Pancreas (tissue), 10 donors: ENCODE data around the gene MAP3K4. TPM values are rescaled to one million over a fixed set of nuclear protein-coding genes. Genes with fewer than 3 reads are reported as not detected.

ENCODE experiments used
- ATAC-seq, 4 donors: fragments of 200-7000 bp; cut with Tn5 transposase; one replicate each; pipeline versions ENCODE4 v1.8.0 to v1.9.1; 2020; ENCODE audit warnings: mild to moderate bottlenecking in 4 of 4, moderate library complexity in 4 of 4
- DNase-seq, 6 donors: peaks; one replicate each; pipeline ENCODE4 v3.0.0-alpha.2; 2020
- FAIRE-seq: peaks from 2 replicates; lab custom pipeline; 2012; peaks lifted over from hg19 to GRCh38; lab: Jason Lieb, UNC
- H3K27ac ChIP-seq, 4 donors: fragments of 200-600 bp; sonication (generic); 1 replicate in 3 of 4; 2 replicates in 1 of 4; pipeline versions ENCODE4 v1.5.0 to v1.8.0; 2020
- H3K27me3 ChIP-seq, 4 donors: fragments of 200-600 bp; one replicate each; pipeline ENCODE4 v1.8.0; 2021
- H3K36me3 ChIP-seq, 3 donors: fragments of 200-600 bp; sonication (generic) in 1 of 3; one replicate each; pipeline versions ENCODE4 v1.5.0 to v1.8.0; 2020 to 2021
- H3K4me1 ChIP-seq, 3 donors: fragments of 200-600 bp; one replicate each; pipeline ENCODE4 v1.8.0; 2021
- H3K4me3 ChIP-seq, 4 donors: fragments of 200-600 bp; sonication (generic) in 2 of 4; one replicate each; pipeline versions ENCODE4 v1.5.0 to v1.8.0; 2020 to 2021
- H3K9me3 ChIP-seq, 4 donors: fragments of 200-600 bp; one replicate each; pipeline ENCODE4 v1.8.0; 2021
- WGBS, 2 donors: extraction: QIAGEN DNeasy Blood & Tissue Kit; methylation state at CpG; one replicate each; pipeline ENCODE4 v1.1.7; 2013; 5-methylcytosine and 5-hydroxymethylcytosine counted together
- intact Hi-C, 3 donors: fragments of 100-400 bp; cut with DNase I; formaldehyde crosslinking; loops; one replicate each; pipeline versions ENCODE4 v1.11.1 to v1.14.2; 2022
- polyA plus RNA-seq, 2 donors: library from polyadenylated mRNA; stranded (reverse); fragments of 200-250 nt; gene quantifications; one replicate each; pipeline ENCODE4 v1.2.3, GENCODE V29; 2013
- total RNA-seq, 6 donors: library from RNA; stranded (reverse); fragmentation: NEBNext Ultra II Directional in 4 of 6; extraction: Animal tissue kit (Norgen Biotek cat#: 25700) in 4 of 6; gene quantifications; one replicate each; pipeline versions ENCODE4 v1.2.1 to v1.2.4, GENCODE V29; 2021 to 2023
- TF ChIP-seq, protein P1 (sequence below), 4 donors: fragments of 200-600 bp; sonication (generic) in 3 of 4; IDR thresholded peaks; one replicate each; pipeline versions ENCODE4 v1.5.0 to v1.8.0; 2021; ENCODE audit warnings: antibody characterized with exemption in 4 of 4
- donor health status: healthy with polysubstance abuse.
- donor health status: DM: no; HTN: no; CAD: no; lungs with moderate emphysema.
- donor health status: DM: no; HTN: no; CAD: no.
- donor health status: control.
- donor health status: control.
- donor health status: Bipolar disorder and iron deficiency.
- donor health status: DM: yes; HTN: yes; CAD: no.
- donor health status: DM: no; HTN: no; CAD: no.
- donor health status: DM: no; HTN: no; CAD: no.
- donor health status: DM: yes; HTN: yes; CAD: no.

Gene MAP3K4
- total and polyA plus RNA-seq, 8 donors = 10.8 to 32.0 (median 25.3) TPM

DNA sequence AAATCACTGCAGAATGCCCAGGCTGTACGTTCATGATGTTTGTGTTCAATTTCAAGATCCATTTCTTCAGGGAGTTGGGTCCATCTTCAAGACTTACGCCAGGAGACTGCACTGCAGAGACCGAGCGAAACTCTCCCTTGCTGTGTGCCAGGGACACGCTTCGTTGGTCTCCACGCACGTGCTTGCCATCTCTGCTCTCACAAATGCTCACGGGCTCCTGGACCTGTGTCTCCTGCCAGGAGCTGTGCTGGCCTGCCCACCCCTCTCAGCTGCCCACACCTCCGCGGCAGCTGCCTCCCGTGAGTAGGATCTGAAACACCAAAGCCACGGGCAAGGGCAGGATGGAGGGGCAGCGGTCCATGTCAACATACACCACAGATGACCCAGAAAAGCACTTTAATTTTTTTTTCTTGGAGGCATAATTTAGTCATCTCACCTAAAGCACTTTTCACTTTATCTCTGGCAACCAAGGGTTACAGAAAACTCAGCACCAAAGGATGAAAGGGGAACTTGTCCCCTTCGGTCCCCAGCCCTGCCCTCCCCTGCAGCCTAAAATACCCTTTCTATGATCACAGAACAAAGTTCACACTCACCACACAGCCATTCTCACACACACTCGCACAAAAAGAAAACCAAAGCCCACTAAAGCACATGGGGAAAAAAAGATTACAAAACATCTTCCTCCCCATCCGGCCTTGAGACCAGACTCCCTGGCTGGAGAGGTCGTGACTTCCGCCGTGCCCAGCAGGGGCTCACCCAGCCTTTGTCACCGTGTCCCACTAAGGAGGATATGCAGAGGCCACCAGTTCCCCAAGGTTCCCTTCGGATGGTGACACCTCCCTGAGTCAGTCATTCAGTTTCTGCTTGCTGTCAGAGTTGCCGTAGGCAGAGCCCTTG is 144.4 kb downstream of the MAP3K4 start:
- TF ChIP-seq, protein P1, sequence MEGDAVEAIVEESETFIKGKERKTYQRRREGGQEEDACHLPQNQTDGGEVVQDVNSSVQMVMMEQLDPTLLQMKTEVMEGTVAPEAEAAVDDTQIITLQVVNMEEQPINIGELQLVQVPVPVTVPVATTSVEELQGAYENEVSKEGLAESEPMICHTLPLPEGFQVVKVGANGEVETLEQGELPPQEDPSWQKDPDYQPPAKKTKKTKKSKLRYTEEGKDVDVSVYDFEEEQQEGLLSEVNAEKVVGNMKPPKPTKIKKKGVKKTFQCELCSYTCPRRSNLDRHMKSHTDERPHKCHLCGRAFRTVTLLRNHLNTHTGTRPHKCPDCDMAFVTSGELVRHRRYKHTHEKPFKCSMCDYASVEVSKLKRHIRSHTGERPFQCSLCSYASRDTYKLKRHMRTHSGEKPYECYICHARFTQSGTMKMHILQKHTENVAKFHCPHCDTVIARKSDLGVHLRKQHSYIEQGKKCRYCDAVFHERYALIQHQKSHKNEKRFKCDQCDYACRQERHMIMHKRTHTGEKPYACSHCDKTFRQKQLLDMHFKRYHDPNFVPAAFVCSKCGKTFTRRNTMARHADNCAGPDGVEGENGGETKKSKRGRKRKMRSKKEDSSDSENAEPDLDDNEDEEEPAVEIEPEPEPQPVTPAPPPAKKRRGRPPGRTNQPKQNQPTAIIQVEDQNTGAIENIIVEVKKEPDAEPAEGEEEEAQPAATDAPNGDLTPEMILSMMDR (IDR thresholded peaks at IDR 0.05) = no peak
- Histone ChIP-seq H3K27me3 (no peaks in the 10 kb centered on the region), H3K9me3 (no peaks in the 10 kb centered on the region), H3K4me1 (no peaks in the 10 kb centered on the region), H3K36me3 (no peaks in the 10 kb centered on the region), H3K27ac (no peak overlapping the region), H3K4me3 (no peak overlapping the region)
- DNase-seq (no peak), ATAC-seq (no peak), FAIRE-seq (no peak)
- WGBS, 2 donors = 85 to 88% methylated on average over 23 of the region's 23 CpGs
- intact Hi-C loops = no loop called here

DNA sequence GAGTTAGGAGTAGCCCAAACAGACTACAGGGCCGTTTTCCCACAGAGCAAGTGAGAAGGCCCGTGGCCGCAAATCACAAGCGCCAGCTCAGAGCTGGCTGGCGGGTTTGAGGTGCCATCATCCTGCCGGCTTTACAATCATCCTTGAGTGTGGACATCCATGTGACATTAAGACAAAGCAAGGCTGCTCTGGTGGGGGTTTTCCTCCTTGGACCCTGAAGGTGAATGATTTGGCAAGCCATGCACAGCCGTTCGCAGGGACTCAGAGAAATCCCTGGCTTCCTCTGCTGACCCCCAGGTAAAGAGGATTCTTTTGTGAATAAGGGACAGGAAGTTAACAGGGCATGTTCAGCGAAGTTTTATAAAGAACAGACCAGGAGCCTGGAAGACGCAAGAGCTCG is 145.1 kb downstream of the MAP3K4 start:
- DNase-seq = no peak
- no peaks in the 10 kb centered on the region for H3K36me3 ChIP-seq
- TF ChIP-seq, protein P1 (IDR thresholded peaks at IDR 0.05) = no peak
- H3K4me3 ChIP-seq = no peak overlapping the region
- 91 to 95% methylated on average over 11 of the region's 11 CpGs for WGBS, 2 donors
- no peak for FAIRE-seq
- H3K27me3 ChIP-seq = no peaks in the 10 kb centered on the region
- ATAC-seq = no peak
- H3K4me1 ChIP-seq = no peaks in the 10 kb centered on the region
- no peak overlapping the region for H3K27ac ChIP-seq
- intact Hi-C loops = no loop called here
- no peaks in the 10 kb centered on the region for H3K9me3 ChIP-seq

DNA sequence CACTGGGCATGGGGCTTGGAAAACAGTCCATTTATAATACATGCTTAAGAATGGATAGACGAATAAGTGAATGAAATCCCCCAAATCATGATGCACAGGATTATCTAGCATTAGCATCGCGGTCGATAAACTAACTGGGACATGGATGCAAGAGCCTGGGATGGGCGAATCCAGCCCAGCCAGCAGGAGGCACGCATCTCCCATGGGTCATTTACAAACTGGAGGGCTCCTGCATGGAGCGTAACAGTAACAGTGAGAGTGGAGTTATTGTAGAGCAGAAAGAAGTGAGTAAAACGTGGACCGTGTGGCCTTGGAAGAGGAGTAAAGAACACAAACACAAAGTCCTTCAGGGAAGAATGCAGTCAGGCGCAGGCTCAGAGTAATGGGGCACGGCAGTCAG is 145.8 kb downstream of the MAP3K4 start:
- intact Hi-C loops = no loop called here
- no peak overlapping the region for H3K4me3 ChIP-seq
- no peaks in the 10 kb centered on the region for H3K27me3 ChIP-seq
- ATAC-seq = no peak
- no peak for FAIRE-seq
- no peaks in the 10 kb centered on the region for H3K4me1 ChIP-seq
- no peaks in the 10 kb centered on the region for H3K9me3 ChIP-seq
- no peak overlapping the region for H3K27ac ChIP-seq
- DNase-seq = no peak
- no peaks in the 10 kb centered on the region for H3K36me3 ChIP-seq
- TF ChIP-seq, protein P1 (IDR thresholded peaks at IDR 0.05) = no peak
- WGBS, 2 donors = 88 to 92% methylated on average over 11 of the region's 11 CpGs

DNA sequence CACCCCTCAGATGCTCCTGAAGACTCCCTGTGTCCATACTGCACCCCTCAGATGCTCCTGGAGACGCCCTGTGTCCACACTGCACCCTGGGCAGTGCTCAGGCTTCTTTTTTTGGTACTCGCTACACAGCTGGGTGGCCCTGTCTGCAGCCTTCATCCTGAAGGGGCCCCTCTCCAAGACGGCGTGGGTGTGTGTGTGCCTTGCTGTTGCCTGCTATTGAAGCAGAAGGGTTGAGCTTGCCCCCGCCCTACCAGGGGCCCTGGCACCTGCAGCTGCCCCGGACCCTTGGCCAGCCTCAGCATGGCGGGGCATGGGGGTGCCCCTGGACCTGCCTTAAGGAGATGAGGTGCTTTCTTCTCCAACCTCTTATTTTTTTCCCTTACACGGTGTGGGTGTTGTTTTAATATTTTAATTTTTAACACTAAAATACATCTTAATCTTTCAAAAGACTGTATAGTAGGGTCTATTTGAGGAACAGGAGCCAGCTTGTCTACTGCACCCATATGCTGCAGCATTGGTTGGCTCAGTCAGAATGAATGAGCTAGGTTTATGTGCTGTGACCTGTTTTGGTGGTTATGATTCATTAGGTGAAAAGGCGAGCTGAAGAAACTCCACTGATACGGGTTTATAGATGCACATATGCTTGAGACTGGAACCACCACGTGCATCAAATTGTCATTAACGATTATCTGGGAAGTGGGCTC is 146.4 kb downstream of the MAP3K4 start:
- intact Hi-C loops = no loop called here
- H3K36me3 ChIP-seq = no peaks in the 10 kb centered on the region
- no peak for DNase-seq
- H3K4me3 ChIP-seq = no peak overlapping the region
- FAIRE-seq = no peak
- TF ChIP-seq, protein P1 (IDR thresholded peaks at IDR 0.05) = no peak
- 92 to 95% methylated on average over 12 of the region's 12 CpGs for WGBS, 2 donors
- no peaks in the 10 kb centered on the region for H3K27me3 ChIP-seq
- H3K9me3 ChIP-seq = no peaks in the 10 kb centered on the region
- H3K27ac ChIP-seq = no peak overlapping the region
- ATAC-seq = no peak
- no peaks in the 10 kb centered on the region for H3K4me1 ChIP-seq
